ENCODE measurements around the gene TRPM4. TPM values are rescaled to one million over a fixed set of nuclear protein-coding genes. Genes with fewer than 3 reads are reported as not detected.
"Not testable (repeated sequence)": the region's sequence is repeated elsewhere in the genome, so short reads cannot be mapped to it uniquely, and the experiment has no call there.

Gene TRPM4
- total RNA-seq, 1 donor from 2014 or later: 1.1 TPM

GRCh38 chr19:49126575-49126974, 31.0 kb upstream of the TRPM4 start:
- intact Hi-C loops (cut with micrococcal nuclease): no loop called here

GRCh38 chr19:49127225-49127624, 30.4 kb upstream of the TRPM4 start:
- intact Hi-C loops (cut with micrococcal nuclease): not testable (repeated sequence)

GRCh38 chr19:49127674-49128544, 29.7 kb upstream of the TRPM4 start:
- intact Hi-C loops (cut with micrococcal nuclease): loop anchor here (1.0 to 2.0 kb wide), 4 partner anchors 9 to 43 kb away; partner anchors contain the start of genes C19orf73, LIN7B, PPFIA3 and SNRNP70

- intact Hi-C loops (cut with micrococcal nuclease): loop anchor here (1.0 to 2.0 kb wide), 4 partner anchors 9 to 43 kb away; partner anchors contain the start of genes C19orf73, LIN7B, PPFIA3 and SNRNP70
Measured at GRCh38 chr19:49128545-49129237, 28.9 kb upstream of the TRPM4 start.

- intact Hi-C loops (cut with micrococcal nuclease): loop anchor here (2.0 kb wide), 2 partner anchors 14 kb away; partner anchors contain the start of gene LIN7B
Measured at GRCh38 chr19:49129238-49129583, 28.4 kb upstream of the TRPM4 start.

- intact Hi-C loops (cut with micrococcal nuclease): no loop called here
Measured at GRCh38 chr19:49130325-49130724, 27.3 kb upstream of the TRPM4 start.

- intact Hi-C loops (cut with micrococcal nuclease): no loop called here
Measured at GRCh38 chr19:49132974-49133609, 24.5 kb upstream of the TRPM4 start.

- intact Hi-C loops (cut with micrococcal nuclease): no loop called here
Measured at GRCh38 chr19:49133621-49134454, 23.8 kb upstream of the TRPM4 start.

GRCh38 chr19:49135686-49136085, 21.9 kb upstream of the TRPM4 start:
- intact Hi-C loops (cut with micrococcal nuclease): no loop called here

GRCh38 chr19:49136771-49137171, 20.8 kb upstream of the TRPM4 start:
- intact Hi-C loops (cut with micrococcal nuclease): no loop called here

- intact Hi-C loops (cut with micrococcal nuclease): loop anchor here (10.0 kb wide), 1 partner anchor 146 kb away; the partner anchor contains the start of genes GYS1 and RUVBL2
Measured at GRCh38 chr19:49140951-49141350, 16.6 kb upstream of the TRPM4 start.

- intact Hi-C loops (cut with micrococcal nuclease): loop anchor here (10.0 kb wide), 1 partner anchor 147 kb away; the partner anchor contains the start of genes GYS1 and RUVBL2
Measured at GRCh38 chr19:49141352-49141751, 16.2 kb upstream of the TRPM4 start.

GRCh38 chr19:49142866-49143335, 14.7 kb upstream of the TRPM4 start:
- intact Hi-C loops (cut with micrococcal nuclease): loop anchor here (2.0 to 10.0 kb wide), 2 partner anchors 14 to 148 kb away; partner anchors contain the start of genes GYS1 and RUVBL2

GRCh38 chr19:49145573-49146407, 11.8 kb upstream of the TRPM4 start:
- intact Hi-C loops (cut with micrococcal nuclease): loop anchor here (1.0 to 10.0 kb wide), 3 partner anchors 27 to 151 kb away; partner anchors contain the start of genes C19orf73, GYS1, PPFIA3 and RUVBL2

GRCh38 chr19:49146408-49146770, 11.2 kb upstream of the TRPM4 start:
- intact Hi-C loops (cut with micrococcal nuclease): loop anchor here (1.0 to 10.0 kb wide), 3 partner anchors 28 to 152 kb away; partner anchors contain the start of genes C19orf73, GYS1, PPFIA3 and RUVBL2

GRCh38 chr19:49148044-49148682, 9.4 kb upstream of the TRPM4 start:
- intact Hi-C loops (cut with micrococcal nuclease): loop anchor here (10.0 kb wide), 1 partner anchor 153 kb away; the partner anchor contains the start of genes GYS1 and RUVBL2

GRCh38 chr19:49148784-49149651, 8.6 kb upstream of the TRPM4 start:
- intact Hi-C loops (cut with micrococcal nuclease): loop anchor here (10.0 kb wide), 1 partner anchor 154 kb away; the partner anchor contains the start of genes GYS1 and RUVBL2

Measured in T-helper 2 cell treated with Interferon-gamma antibody and Interleukin-4, amounts not matched to agents 100 ng/mL and 5 ng/mL, for 36 hours (primary cell).